Dermis blood vessel endothelial cell (primary cell): ENCODE results near the gene STK4. TPM values are rescaled to one million over a fixed set of nuclear protein-coding genes. Genes with fewer than 3 reads are reported as not detected.

Experiments used
- DNase-seq: peaks from one replicate; pipeline ENCODE4 v3.0.0; 2010
- total RNA-seq: library from RNA; depleted of rRNA; stranded (reverse); fragments of >200 nt; gene quantifications from 2 replicates; pipeline ENCODE4 v1.2.3, GENCODE V29; 2014

The STK4 gene
- total RNA-seq, 1 donor from 2014 or later: 26.2 TPM

GRCh38 chr20:45115829-45116228, 149.5 kb downstream of the STK4 start:
- DNase-seq: no peak

GRCh38 chr20:45117581-45117980, 151.3 kb downstream of the STK4 start:
- no peak for DNase-seq

- DNase-seq: no peak
Measured at GRCh38 chr20:45118028-45118427, 151.7 kb downstream of the STK4 start.

- DNase-seq: no peak
Measured at GRCh38 chr20:45119556-45120266, 153.4 kb downstream of the STK4 start.

GRCh38 chr20:45121388-45121787, 155.1 kb downstream of the STK4 start:
- no peak for DNase-seq

GRCh38 chr20:45124365-45124764, 158.1 kb downstream of the STK4 start, which contains the start of gene WFDC12:
TSS of gene WFDC12 (minus strand) at chr20:45124465. CDS start at chr20:45124447, 18 bp downstream.
- DNase-seq: no peak

GRCh38 chr20:45128099-45128498, 161.8 kb downstream of the STK4 start:
- no peak for DNase-seq

Other genes with a start within 250 kb of the STK4 start
- gene KCNK15, start 220.6 kb upstream of the STK4 start, total RNA-seq: 0.05 and 0.17 TPM in 2 replicates
- not detected in 2 replicates for gene RIMS4, start 156.0 kb upstream of the STK4 start, total RNA-seq
- 137 and 188 TPM in 2 replicates for gene YWHAB, start 80.8 kb upstream of the STK4 start, total RNA-seq
- 1.3 and 2.6 TPM in 2 replicates for gene PABPC1L, start 56.5 kb upstream of the STK4 start, total RNA-seq
- gene TOMM34, start 6.1 kb upstream of the STK4 start, total RNA-seq: 16.8 and 22.2 TPM in 2 replicates
- gene KCNS1, start 134.6 kb downstream of the STK4 start, total RNA-seq: 0.33 and 0.68 TPM in 2 replicates
- not detected in 2 replicates for gene WFDC5, start 148.7 kb downstream of the STK4 start, total RNA-seq
- not detected in 2 replicates for gene WFDC12, start 158.0 kb downstream of the STK4 start, total RNA-seq
- not detected in 2 replicates for gene PI3, start 208.4 kb downstream of the STK4 start, total RNA-seq
- gene SEMG1, start 240.5 kb downstream of the STK4 start, total RNA-seq: not detected in 2 replicates